ENCODE results near the gene MARF1.

MARF1 gene

GRCh38 chr16:15621456-15621855 is 21.5 kb downstream of the MARF1 start:
- DNase-seq = no peak
- H3K9me3 ChIP-seq (ENCODE audit: severe bottlenecking) = no peaks in the 10 kb centered on the region
- no peaks in the 10 kb centered on the region for H3K27me3 ChIP-seq (ENCODE audit: insufficient read depth, low read depth, severe bottlenecking)
- no peak overlapping the region for H3K4me3 ChIP-seq (ENCODE audit: low read depth, low read length)
- H3K36me3 ChIP-seq = peaks cover 61% of the 10 kb centered on the region
- peak overlapping the region; percentile 14; the same call in 1 of the 2 replicates for H3K27ac ChIP-seq
- TF ChIP-seq CTCF (IDR thresholded peaks at IDR 0.05; ENCODE audit: low read depth, low read length) = no peak

DNA sequence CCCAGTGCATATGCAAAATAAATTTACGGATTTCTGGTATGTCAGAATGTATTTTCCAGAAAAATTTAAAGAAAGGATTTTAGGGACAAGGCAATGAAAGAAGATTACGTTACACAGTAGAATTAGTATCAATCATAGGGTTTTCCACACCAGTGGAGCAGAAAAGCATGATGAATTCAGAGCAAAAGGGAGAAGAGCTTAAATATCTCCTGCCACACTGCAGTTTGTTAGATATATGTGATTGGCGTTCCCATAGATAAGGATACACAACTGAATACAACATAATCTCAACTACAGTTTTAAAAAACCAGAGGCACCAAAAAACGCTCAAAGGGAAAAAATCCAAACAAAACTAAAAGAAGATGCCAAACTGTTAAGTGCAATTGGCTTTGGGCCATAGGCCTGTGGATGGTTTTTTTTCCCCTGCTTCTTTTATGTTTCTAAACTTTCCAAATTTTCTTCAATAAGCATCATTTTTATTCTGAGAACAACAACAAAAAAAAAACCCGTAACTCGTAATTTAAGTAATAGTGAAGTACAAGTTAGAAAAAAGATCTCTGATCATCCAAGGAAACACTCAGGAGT is 22.3 kb downstream of the MARF1 start:
- peaks cover 67% of the 10 kb centered on the region for H3K36me3 ChIP-seq
- no peak overlapping the region for H3K4me3 ChIP-seq (ENCODE audit: low read depth, low read length)
- no peak for DNase-seq
- no peaks in the 10 kb centered on the region for H3K27me3 ChIP-seq (ENCODE audit: insufficient read depth, low read depth, severe bottlenecking)
- no peak overlapping the region; the same call in 1 of the 2 replicates for H3K27ac ChIP-seq
- no peak for TF ChIP-seq CTCF (IDR thresholded peaks at IDR 0.05; ENCODE audit: low read depth, low read length)
- H3K9me3 ChIP-seq (ENCODE audit: severe bottlenecking) = no peaks in the 10 kb centered on the region

DNA sequence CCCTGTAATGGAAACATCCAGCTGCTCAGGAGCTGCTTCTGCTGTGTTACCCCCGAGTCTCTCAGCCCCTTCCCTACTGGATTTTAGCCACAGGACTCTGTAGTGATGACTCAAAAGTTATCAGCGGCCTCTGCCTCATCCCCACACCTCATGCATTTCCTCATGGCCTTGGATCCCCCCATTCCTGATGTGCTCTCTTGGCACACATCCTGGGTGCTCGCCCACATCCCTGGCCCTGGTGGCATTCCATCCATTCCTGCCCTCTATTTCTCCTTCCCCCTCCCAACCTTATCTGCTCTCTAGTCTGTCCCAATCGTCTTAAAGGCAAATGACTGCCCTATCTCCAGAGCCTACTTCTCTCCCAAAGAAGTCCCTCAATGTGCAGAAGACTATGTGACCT is 24.6 kb downstream of the MARF1 start:
- Histone ChIP-seq H3K27ac (no peak overlapping the region), H3K27me3 (ENCODE audit: insufficient read depth, low read depth, severe bottlenecking) (no peaks in the 10 kb centered on the region), H3K9me3 (ENCODE audit: severe bottlenecking) (no peaks in the 10 kb centered on the region), H3K4me3 (ENCODE audit: low read depth, low read length) (no peak overlapping the region), H3K36me3 (peaks cover 65% of the 10 kb centered on the region)
- DNase-seq = no peak
- no peak for TF ChIP-seq CTCF (IDR thresholded peaks at IDR 0.05; ENCODE audit: low read depth, low read length)

GRCh38 chr16:15617901-15618300 is 25.1 kb downstream of the MARF1 start:
- no peak for TF ChIP-seq CTCF (IDR thresholded peaks at IDR 0.05; ENCODE audit: low read depth, low read length)
- no peak overlapping the region for H3K27ac ChIP-seq
- no peak for DNase-seq
- peaks cover 69% of the 10 kb centered on the region for H3K36me3 ChIP-seq
- no peaks in the 10 kb centered on the region for H3K9me3 ChIP-seq (ENCODE audit: severe bottlenecking)
- H3K27me3 ChIP-seq (ENCODE audit: insufficient read depth, low read depth, severe bottlenecking) = no peaks in the 10 kb centered on the region
- no peak overlapping the region for H3K4me3 ChIP-seq (ENCODE audit: low read depth, low read length)

DNA sequence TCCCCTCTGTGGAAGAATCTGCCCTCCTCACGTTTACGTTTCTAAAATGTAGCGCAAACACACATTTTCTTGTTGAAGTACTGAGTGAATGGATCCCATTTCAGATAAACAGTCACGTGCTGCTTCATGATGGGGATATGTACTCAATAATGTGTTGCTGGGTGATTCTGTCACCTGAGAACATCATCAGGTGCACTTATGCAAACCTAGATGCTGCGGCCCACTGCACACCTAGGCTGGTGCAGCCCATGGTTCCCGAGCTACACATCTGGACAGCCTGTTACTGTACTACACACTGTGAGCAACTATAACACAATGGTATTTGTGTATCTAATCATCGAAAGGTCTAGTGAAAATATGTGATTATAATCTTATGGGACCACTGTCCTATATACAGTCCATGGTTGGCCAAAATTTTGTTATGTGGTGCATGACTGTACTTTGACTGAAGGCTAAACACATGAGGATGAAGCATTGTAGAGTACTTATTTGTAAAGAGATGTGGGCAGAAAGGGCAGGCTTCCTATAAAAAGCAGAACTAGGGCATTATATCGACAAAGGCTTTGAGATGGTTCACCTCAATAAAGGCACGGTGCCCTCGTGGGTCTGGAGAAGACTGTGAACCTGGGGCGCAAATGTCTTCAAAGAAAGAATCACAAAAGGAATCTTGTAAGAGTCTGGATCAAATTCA is 26.3 kb downstream of the MARF1 start:
- H3K36me3 ChIP-seq = peaks cover 70% of the 10 kb centered on the region

More for the DNA sequence above, 26.3 kb downstream of the MARF1 start:
- no peaks in the 10 kb centered on the region for H3K9me3 ChIP-seq (ENCODE audit: severe bottlenecking)
- no peaks in the 10 kb centered on the region for H3K27me3 ChIP-seq (ENCODE audit: insufficient read depth, low read depth, severe bottlenecking)
- H3K4me3 ChIP-seq (ENCODE audit: low read depth, low read length) = no peak overlapping the region
- no peak for TF ChIP-seq CTCF (IDR thresholded peaks at IDR 0.05; ENCODE audit: low read depth, low read length)
- no peak for DNase-seq
- H3K27ac ChIP-seq = no peak overlapping the region

Data from WERI-Rb-1 (cell line).